Muscle of leg (tissue), 11 donors: ENCODE measurements around the gene SCTR. TPM values are rescaled to one million over a fixed set of nuclear protein-coding genes. Genes with fewer than 3 reads are reported as not detected.

Experiments
- DNase-seq: peaks from one replicate; pipeline ENCODE4 v3.0.0; 2013
- H3K27ac ChIP-seq: one replicate; pipeline ENCODE4 v1.5.1; 2013; ENCODE audit warnings: mild to moderate bottlenecking, low read length, control low read depth
- H3K27me3 ChIP-seq: one replicate; pipeline ENCODE4 v1.6.1; 2013; ENCODE audit warnings: low read length; ENCODE audit not compliant: control insufficient read depth, insufficient read depth
- H3K36me3 ChIP-seq: one replicate; pipeline ENCODE4 v1.6.1; 2013; ENCODE audit warnings: low read length; ENCODE audit not compliant: control insufficient read depth, insufficient read depth
- H3K4me1 ChIP-seq: one replicate; pipeline ENCODE4 v1.6.1; 2013; ENCODE audit warnings: low read length; ENCODE audit not compliant: control insufficient read depth, insufficient read depth
- H3K4me3 ChIP-seq: one replicate; pipeline ENCODE4 v1.5.1; 2013; ENCODE audit warnings: low read length, control low read depth
- H3K9me3 ChIP-seq: replicated peaks from 2 replicates; pipeline ENCODE4 v1.6.1; 2013; ENCODE audit warnings: low read depth, low read length; ENCODE audit not compliant: control insufficient read depth
- WGBS: methylation state at CpG from one replicate; pipeline ENCODE4 v1.1.5; 2013; ENCODE audit warnings: missing lambda C conversion rate; ENCODE audit not compliant: insufficient coverage; 5-methylcytosine and 5-hydroxymethylcytosine counted together
- polyA plus RNA-seq, 8 donors: library from polyadenylated mRNA; unstranded; fragments of 120-200 nt; gene quantifications; one replicate each; pipeline versions ENCODE4 v1.2.1 to v1.2.3, GENCODE V29; 2013; ENCODE audit warnings: inconsistent platforms in 1 of 8, low replicate concordance in 1 of 8; ENCODE audit not compliant: insufficient read length in 8 of 8, insufficient read depth in 1 of 8
- total RNA-seq: library from RNA; stranded (reverse); fragments of 120-200 nt; gene quantifications from one replicate; pipeline ENCODE4 v1.2.4, GENCODE V29; 2013

Gene SCTR
- total and polyA plus RNA-seq, 9 donors = 0.32 to 5.0 (median 1.1) TPM; not detected in 2

DNA sequence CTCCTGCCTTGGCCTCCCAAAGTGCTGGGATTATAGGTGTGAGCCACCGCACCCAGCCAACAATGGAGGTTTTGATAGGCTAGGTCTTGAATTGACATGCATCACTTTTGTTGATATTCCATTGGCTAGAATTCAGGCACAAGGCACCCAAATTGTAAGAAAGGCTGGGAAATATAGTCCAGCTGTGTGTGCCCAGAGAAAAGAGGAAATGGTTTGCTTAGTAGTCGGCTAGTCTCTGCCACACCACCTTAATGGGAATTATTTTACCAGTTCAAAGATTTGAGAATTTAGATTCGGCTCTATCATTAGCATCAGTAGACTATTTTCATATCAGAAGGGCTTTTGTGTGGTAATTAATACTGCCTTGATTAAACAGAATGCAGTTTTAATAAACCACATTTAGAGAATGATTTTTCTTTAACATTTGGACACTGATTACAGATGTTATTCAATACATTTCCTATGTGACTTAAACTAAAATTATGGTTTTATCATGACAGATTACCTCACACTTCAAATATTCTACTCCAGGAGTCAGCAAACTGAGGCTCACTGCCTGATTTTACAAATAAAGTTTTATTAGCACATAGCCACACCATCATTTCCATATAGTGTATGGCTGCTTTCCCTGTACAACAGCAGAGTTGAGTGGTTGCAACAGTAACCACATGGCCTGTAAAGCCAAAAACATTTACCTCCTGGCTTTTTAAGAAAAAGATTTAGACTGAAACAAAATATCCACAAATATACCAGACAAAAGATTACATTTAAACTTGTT, 130.1 kb downstream of the SCTR start:
- no peaks in the 10 kb centered on the region for H3K27me3 ChIP-seq
- no peak overlapping the region for H3K27ac ChIP-seq
- H3K4me3 ChIP-seq = no peak overlapping the region
- H3K9me3 ChIP-seq = no peaks in the 10 kb centered on the region
- no CpG with 5 or more reads among the region's 3 CpGs for WGBS
- no peak for DNase-seq
- H3K36me3 ChIP-seq = no peaks in the 10 kb centered on the region
- peaks cover 5% of the 10 kb centered on the region for H3K4me1 ChIP-seq

Other genes with a start within 250 kb of the SCTR start
- gene C2orf76, start 157.6 kb downstream of the SCTR start, total RNA-seq = 11.9 TPM
- gene C2orf76, start 157.6 kb downstream of the SCTR start, polyA plus RNA-seq = 10 to 100 TPM in 2 of 8 donors, 1 to 10 TPM in 6; 8.9 to 11.8 (median 9.7) TPM
- gene DBI, start 157.5 kb downstream of the SCTR start, total RNA-seq = 179 TPM
- gene DBI, start 157.5 kb downstream of the SCTR start, polyA plus RNA-seq = 100 to 1,000 TPM; 252 to 319 (median 274) TPM
- gene TMEM37, start 92.6 kb downstream of the SCTR start, total RNA-seq = 2.0 TPM
- gene TMEM37, start 92.6 kb downstream of the SCTR start, polyA plus RNA-seq = 10 to 100 TPM in 1 of 8 donors, 1 to 10 TPM in 7; 3.3 to 10.9 (median 5.9) TPM
- gene CFAP221, start 20.0 kb upstream of the SCTR start, total RNA-seq = 0.22 TPM
- 1 to 10 TPM in 2 of 8 donors, under 1 TPM in 6; 0.48 to 4.2 (median 0.72) TPM for gene CFAP221, start 20.0 kb upstream of the SCTR start, polyA plus RNA-seq
- gene TMEM177, start 154.7 kb upstream of the SCTR start, total RNA-seq = 9.1 TPM
- 10 to 100 TPM in 4 of 8 donors, 1 to 10 TPM in 4; 8.2 to 11.5 (median 10.1) TPM for gene TMEM177, start 154.7 kb upstream of the SCTR start, polyA plus RNA-seq
- gene PTPN4, start 235.4 kb upstream of the SCTR start, total RNA-seq = 36.3 TPM
- gene PTPN4, start 235.4 kb upstream of the SCTR start, polyA plus RNA-seq = 10 to 100 TPM in 7 of 8 donors, 1 to 10 TPM in 1; 6.3 to 16.2 (median 13.4) TPM